Endodermal cell (in vitro differentiated cells): ENCODE results near the gene USH1C. TPM values are rescaled to one million over a fixed set of nuclear protein-coding genes. Genes with fewer than 3 reads are reported as not detected.

Source experiments
- DNase-seq: peaks from one replicate; pipeline ENCODE4 v3.0.0-alpha.2; 2017
- H3K27ac ChIP-seq: 2 replicates; pipeline ENCODE4 v1.5.1; 2013; ENCODE audit warnings: mild to moderate bottlenecking, low read depth, low read length, moderate library complexity
- H3K27me3 ChIP-seq: 2 replicates; pipeline ENCODE4 v1.6.1; 2013; ENCODE audit warnings: mild to moderate bottlenecking, low read length, moderate library complexity; ENCODE audit not compliant: insufficient read depth, control insufficient read depth, poor library complexity, severe bottlenecking
- H3K36me3 ChIP-seq: 2 replicates; pipeline ENCODE4 v1.7.0; 2013; ENCODE audit warnings: mild to moderate bottlenecking, low read length, moderate library complexity; ENCODE audit not compliant: control insufficient read depth, insufficient read depth
- H3K4me1 ChIP-seq: one replicate; pipeline ENCODE4 v1.7.0; 2013; ENCODE audit warnings: low read length; ENCODE audit not compliant: control insufficient read depth, insufficient read depth
- H3K4me3 ChIP-seq: 2 replicates; pipeline ENCODE4 v1.5.1; 2013; ENCODE audit warnings: mild to moderate bottlenecking, low read length, moderate library complexity
- H3K9ac ChIP-seq: 2 replicates; pipeline ENCODE4 v1.6.1; 2013; ENCODE audit warnings: mild to moderate bottlenecking, low read length, moderate library complexity; ENCODE audit not compliant: poor library complexity, severe bottlenecking; ENCODE audit errors: extremely low read depth
- H3K9me3 ChIP-seq: 2 replicates; pipeline ENCODE4 v1.6.1; 2013; ENCODE audit warnings: mild to moderate bottlenecking, low read length, moderate library complexity; ENCODE audit not compliant: control insufficient read depth
- H3K27ac Mint-ChIP-seq: 2 replicates; pipeline ENCODE4 v1.8.0; 2020; ENCODE audit warnings: mixed read lengths
- H3K27me3 Mint-ChIP-seq: 2 replicates; pipeline ENCODE4 v1.8.0; 2021; ENCODE audit warnings: mild to moderate bottlenecking, mixed read lengths; ENCODE audit not compliant: insufficient read depth
- H3K36me3 Mint-ChIP-seq: 2 replicates; pipeline ENCODE4 v1.8.0; 2020; ENCODE audit warnings: low read depth, mixed read lengths
- H3K4me1 Mint-ChIP-seq: 2 replicates; pipeline ENCODE4 v1.8.0; 2020; ENCODE audit warnings: mixed read lengths
- H3K4me3 Mint-ChIP-seq: 2 replicates; pipeline ENCODE4 v1.8.0; 2020; ENCODE audit warnings: mild to moderate bottlenecking, moderate library complexity, mixed read lengths
- H3K9me3 Mint-ChIP-seq: 2 replicates; pipeline ENCODE4 v1.8.0; 2020; ENCODE audit warnings: mild to moderate bottlenecking, mixed read lengths
- CTCF ChIP-seq: fragments of 200-600 bp; sonication (generic); conservative IDR thresholded peaks from 2 replicates; pipeline ENCODE4 v1.5.0; 2021; ENCODE audit warnings: antibody characterized with exemption, mild to moderate bottlenecking
- WGBS, 2 experiments: methylation state at CpG; one replicate each; pipeline versions ENCODE4 v1.1.5 to v1.1.7; 2013; ENCODE audit warnings: missing lambda C conversion rate in 2 of 2, mixed read lengths in 1 of 2; ENCODE audit not compliant: insufficient coverage in 1 of 2, insufficient read length in 1 of 2; 5-methylcytosine and 5-hydroxymethylcytosine counted together
- total RNA-seq, 2 donors: library from RNA; stranded (reverse); fragmentation: NEBNext Ultra II Directional in 1 of 2; extraction: Animal tissue kit (Norgen Biotek cat#: 25700) in 1 of 2; gene quantifications; 2 replicates in 1 of 2; 3 replicates in 1 of 2; pipeline ENCODE4 v1.2.1, GENCODE V29; 2021

The USH1C gene
- total RNA-seq, 2 donors from 2014 or later: 1.5 to 2.8 TPM

- peak; percentile 31 for TF ChIP-seq CTCF
- no peak overlapping the region for H3K27ac Mint-ChIP-seq
- H3K4me1 Mint-ChIP-seq: peaks cover 2% of the 10 kb centered on the region
- Histone ChIP-seq H3K27ac (no peak overlapping the region), H3K9ac (no peak overlapping the region), H3K4me3 (no peak overlapping the region), H3K27me3 (no peaks in the 10 kb centered on the region), H3K9me3 (no peaks in the 10 kb centered on the region), H3K36me3 (no peaks in the 10 kb centered on the region), H3K4me1 (no peaks in the 10 kb centered on the region)
- no peaks in the 10 kb centered on the region for H3K36me3 Mint-ChIP-seq
- no peaks in the 10 kb centered on the region for H3K9me3 Mint-ChIP-seq
- WGBS, 2 experiments: 57 to 76% methylated on average over 1 to 3 of the region's 3 CpGs
- DNase-seq: no peak
- H3K4me3 Mint-ChIP-seq: no peak overlapping the region
- peaks cover 26% of the 10 kb centered on the region for H3K27me3 Mint-ChIP-seq
Observed at GRCh38 chr11:17506942-17507341, 37.3 kb downstream of the USH1C start.

- Histone ChIP-seq H3K9ac (no peak overlapping the region), H3K9me3 (no peaks in the 10 kb centered on the region), H3K27me3 (no peaks in the 10 kb centered on the region), H3K27ac (no peak overlapping the region), H3K4me3 (no peak overlapping the region), H3K36me3 (no peaks in the 10 kb centered on the region), H3K4me1 (no peaks in the 10 kb centered on the region)
- DNase-seq: no peak
- Mint-ChIP-seq H3K27ac (no peak overlapping the region), H3K27me3 (peaks cover 27% of the 10 kb centered on the region), H3K9me3 (no peaks in the 10 kb centered on the region), H3K36me3 (no peaks in the 10 kb centered on the region), H3K4me3 (no peak overlapping the region), H3K4me1 (no peaks in the 10 kb centered on the region)
- TF ChIP-seq CTCF: no peak
- WGBS, 2 experiments: 93% methylated on average over 6 of the region's 6 CpGs
Observed at GRCh38 chr11:17506314-17506713, 37.9 kb downstream of the USH1C start.

- 65 to 91% methylated on average over 2 to 4 of the region's 4 CpGs for WGBS, 2 experiments
- TF ChIP-seq CTCF: no peak
Observed at GRCh38 chr11:17505146-17505545, 39.1 kb downstream of the USH1C start.

More at GRCh38 chr11:17505146-17505545, 39.1 kb downstream of the USH1C start:
- no peak overlapping the region for H3K27ac Mint-ChIP-seq
- H3K27me3 Mint-ChIP-seq: peaks cover 32% of the 10 kb centered on the region
- no peaks in the 10 kb centered on the region for H3K27me3 ChIP-seq
- no peak overlapping the region for H3K4me3 Mint-ChIP-seq
- H3K27ac ChIP-seq: no peak overlapping the region
- H3K9me3 ChIP-seq: no peaks in the 10 kb centered on the region
- no peaks in the 10 kb centered on the region for H3K36me3 ChIP-seq
- DNase-seq: no peak
- H3K4me3 ChIP-seq: no peak overlapping the region
- H3K9ac ChIP-seq: no peak overlapping the region
- H3K36me3 Mint-ChIP-seq: no peaks in the 10 kb centered on the region
- H3K9me3 Mint-ChIP-seq: no peaks in the 10 kb centered on the region
- H3K4me1 Mint-ChIP-seq: no peaks in the 10 kb centered on the region
- no peaks in the 10 kb centered on the region for H3K4me1 ChIP-seq
